GM19023 (cell line): Measurements from ENCODE around the gene CPB2.

ENCODE experiments used
- ATAC-seq: cut with Tn5 transposase; IDR thresholded peaks from one replicate; pipeline ENCODE4 v1.9.1; 2021; ENCODE audit warnings: mild to moderate bottlenecking, moderate library complexity; ENCODE audit not compliant: unreplicated experiment

The CPB2 gene

DNA sequence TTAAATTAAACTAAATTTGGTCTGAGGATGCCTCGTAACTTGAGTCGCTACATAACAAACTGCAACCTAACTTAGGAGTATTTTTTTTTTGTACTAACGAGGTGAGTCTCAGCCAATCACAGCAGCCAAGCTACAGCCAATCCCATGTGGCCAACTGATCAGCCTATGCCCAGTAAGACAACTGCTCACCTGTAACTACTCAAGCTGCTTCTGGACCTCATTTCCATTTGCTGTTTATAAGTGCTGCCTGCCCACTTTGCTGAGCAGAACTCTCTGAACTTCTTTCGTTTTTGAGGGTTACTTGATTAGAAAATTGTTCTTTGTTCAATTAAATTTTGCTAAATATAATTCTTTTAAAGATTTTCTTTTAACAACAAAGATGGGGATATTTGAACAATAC, 3.8 kb downstream of the CPB2 start:
- ATAC-seq, result no peak

DNA sequence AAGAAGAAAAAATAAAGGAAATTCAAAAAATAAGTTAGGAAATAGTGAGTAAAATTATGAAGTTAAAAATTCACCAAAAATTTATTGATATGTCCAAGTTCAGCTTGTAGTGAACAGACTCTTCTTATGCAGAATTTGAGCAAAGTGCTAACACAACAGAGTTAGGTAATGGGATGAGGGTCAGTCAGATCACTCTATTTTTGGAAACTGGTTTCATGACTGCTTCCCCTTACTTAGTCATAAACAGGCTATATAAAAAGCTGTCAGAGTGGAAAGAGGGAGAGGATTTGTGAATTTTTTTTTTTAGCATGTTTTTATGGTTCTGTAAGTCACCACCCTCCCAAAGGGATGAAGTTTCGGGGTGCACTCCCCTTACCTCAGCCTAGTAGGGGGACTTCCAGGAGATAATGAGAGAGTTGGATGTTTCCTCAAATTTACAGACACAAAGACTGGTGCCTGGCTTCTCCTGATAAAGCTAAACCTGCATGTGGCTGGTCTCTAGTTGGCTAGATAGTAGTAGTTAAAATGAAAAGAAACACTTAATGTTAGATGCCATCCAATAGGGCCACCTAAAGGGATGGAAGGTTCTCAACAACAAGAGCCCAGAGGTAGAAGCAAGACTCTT, 4.5 kb downstream of the CPB2 start:
- ATAC-seq, result no peak

DNA sequence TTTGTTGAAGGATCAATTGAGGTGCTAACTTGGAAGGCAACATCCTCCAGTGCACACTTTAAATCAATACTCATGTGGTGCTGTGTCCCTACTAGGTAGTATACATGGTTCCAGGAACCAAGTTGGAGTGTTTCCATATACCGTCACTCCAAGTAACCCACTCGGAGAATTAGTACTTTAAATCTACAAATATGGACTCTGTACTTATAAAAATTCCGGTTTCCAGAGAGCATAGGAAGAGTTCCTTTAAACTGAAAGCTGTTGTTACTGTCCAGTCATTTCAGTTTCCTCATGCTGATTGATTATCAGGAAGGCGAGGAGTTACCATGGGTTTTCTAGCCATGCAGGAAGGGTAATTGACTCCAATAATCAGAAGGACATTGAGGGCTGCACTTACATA, 7.2 kb downstream of the CPB2 start:
- ATAC-seq, result no peak

DNA sequence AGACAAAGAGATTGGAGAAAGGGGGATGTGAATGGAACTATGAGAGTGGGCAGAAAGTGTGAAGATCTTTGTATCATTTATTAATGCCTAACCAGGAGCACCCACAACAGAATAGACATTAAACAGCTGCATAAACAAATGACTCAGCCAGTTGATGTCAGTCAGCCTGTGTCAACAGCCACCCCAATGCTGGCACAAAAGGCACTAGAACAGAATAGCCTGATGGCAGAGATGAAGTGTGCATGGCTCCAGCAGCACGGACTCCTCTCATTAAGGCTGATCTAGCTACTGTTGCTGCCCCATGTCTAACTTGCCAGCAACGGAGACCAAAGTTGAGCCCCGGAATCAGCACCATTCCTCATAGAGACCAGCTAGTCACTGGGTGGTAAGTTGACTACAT, 7.8 kb downstream of the CPB2 start:
- ATAC-seq, result no peak

DNA sequence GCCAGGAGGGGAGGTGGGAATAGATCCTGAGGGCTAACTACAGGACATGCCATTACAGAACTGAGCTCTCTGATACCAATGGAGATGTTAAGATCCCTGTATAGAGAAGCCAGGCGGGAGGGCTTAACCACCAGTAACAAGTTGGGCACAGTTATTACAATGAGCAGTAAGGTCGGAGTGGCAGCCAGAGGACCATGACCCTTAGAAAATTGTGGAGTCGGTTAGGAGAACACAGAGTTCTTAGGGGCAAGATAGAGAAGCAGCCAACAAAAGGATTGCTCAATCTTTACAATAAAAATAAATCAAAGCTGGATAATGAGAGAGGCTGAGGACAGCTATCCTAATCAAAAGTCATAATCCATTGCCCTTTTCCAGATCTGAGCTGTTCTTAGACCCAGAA, 10.4 kb downstream of the CPB2 start:
- no peak for ATAC-seq

DNA sequence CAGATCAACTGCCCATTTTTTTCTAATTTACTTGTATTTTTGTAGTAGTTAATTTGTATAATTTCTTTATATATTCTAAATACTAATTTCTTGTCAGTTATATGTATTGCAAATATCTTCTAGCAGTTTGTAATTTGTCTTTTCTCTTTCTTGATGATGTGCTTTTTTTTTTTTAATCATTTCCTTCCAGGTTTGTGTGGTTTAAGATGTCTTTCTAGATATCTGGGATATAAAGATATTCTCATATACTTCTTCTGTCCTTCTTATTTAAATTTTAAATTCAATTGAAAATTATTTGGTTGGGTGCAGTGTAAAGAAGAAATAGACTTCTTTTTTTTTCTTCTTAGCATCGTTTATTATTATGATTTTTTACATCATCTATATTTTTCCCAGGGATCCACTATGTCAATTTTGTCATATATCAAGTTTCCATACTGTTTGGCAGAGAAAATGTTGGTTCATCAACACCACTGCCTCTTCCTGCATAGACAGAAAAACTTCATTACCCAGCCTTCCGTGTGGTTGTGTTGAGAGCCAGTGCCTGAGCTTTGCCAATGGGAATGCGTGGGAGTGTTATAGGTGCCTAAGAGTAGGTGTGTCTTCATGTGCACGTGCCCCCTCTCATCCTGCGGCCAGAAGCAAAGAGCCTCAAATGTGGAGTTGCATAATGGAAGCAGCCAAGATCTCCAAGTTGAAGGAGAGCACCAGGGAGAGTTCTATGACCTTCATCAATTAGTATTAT, 15.8 kb downstream of the CPB2 start:
- ATAC-seq, result no peak

DNA sequence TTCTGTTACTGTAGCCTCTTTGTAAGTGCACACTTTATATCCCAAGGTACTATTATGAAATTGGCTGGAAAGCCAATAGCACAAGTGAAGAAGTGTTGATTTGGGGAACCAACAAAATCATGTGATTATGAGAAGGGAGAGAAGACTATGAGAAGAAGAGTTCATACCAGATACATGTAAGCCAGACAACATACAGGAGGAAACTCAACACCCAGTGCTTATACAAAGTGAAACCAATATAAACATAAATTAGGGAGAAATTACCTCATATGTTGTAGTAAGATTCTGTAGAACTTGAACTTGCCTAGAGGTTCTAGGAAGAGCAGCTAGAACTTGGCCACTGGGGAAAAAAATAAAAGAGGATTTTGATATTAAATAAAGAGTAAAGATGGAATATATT, 17.4 kb downstream of the CPB2 start:
- no peak for ATAC-seq

DNA sequence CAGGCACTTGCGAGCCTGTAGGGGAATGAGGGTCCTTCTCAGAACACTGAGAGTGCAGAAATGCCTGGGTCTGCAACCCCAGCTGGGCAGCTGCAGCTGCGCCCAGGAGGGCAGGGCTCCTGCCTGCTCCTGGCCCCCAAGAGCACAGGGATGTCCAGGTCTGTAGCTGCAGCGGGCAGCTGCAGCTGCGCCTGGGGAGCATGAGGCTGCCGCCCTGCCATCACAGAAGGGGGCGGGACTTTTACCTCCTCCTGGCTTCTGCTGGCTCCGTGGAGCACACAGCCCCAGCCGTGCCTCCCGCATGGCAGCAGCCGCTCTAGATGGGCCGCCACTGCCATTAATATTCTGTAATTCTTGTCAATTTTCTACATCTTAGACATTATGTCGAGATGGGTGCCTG, 17.8 kb downstream of the CPB2 start:
- no peak for ATAC-seq

DNA sequence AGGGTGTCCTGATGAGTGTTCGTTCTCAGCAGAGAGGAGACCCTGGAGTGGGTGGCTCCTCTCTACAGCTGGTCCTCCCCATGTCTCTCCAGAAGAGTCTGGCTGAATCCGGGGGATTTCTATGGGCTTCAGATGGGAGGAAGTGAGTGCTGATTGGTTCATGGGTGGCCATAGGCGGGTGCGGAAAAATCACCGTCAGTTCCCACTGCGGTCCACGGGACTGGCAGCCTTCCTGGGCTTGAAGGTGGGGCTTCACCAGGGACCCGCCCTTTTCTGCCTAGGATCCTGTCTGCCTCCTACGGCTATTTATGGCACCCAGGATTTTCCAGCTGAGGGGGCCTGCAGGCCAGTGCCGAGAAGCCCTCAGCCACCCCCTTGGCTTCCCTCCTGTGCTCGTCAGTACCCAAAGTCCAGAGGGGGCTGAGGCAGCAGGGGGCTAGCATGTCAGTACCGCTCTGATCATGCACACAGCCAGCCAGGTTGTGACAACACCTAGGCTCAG, 18.4 kb downstream of the CPB2 start:
- ATAC-seq, result no peak

DNA sequence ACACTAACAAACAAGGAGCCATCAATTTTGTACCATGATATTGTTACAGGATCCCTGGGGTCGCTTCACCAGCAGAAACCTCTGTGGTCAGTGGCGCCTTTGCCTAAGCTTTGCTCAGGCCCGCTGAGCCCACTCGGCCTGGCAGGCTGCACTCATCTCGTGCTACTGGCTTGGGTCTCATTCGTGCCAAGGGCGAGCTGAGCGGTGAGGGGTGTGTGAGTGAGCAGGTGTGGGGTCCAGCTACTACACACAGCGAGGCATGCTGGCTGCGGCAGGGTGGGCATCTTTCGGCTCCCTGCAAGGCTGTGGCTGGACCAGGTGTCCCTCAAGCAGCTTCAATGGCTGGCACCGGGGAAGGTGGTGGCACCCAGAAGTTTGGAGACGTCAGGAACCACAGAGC, 19.1 kb downstream of the CPB2 start:
- no peak for ATAC-seq

DNA sequence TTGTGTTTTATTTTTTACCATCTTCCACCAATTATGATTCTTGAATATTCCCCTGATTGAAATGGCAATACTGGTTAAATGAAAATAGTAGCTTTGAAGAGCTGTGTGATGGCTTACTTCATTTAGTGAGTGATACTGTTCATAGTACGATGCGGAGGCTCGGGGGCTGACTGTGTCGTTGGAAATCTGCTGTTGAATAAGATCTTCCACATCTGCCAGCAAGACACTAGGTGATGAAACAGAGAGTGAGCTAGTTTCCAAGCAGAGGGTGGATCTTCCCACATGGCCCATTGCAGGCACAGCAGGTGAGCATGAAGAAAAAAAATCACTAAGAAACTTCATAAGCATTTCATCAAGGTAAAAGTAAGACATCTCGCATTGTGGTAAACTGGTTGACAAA, 22.5 kb downstream of the CPB2 start:
- ATAC-seq, result no peak

DNA sequence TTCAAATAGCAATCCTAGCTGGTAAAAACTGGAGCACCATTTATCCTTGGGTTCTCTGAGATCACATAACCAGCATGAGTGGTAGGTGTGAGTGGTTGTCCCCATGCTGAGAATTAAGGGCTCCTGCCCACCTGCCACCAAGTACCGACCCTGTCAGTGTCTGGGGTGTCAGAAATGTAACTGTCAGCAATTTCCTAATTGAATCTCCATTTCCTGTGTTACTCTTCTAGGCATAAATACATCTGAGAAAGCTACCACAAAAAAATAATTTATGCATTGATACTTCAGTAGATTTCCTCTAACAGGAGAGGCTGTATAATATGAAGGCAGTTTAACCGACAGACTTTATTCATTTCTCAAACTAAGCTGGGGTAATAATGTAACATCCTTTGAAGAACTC, 25.1 kb downstream of the CPB2 start:
- ATAC-seq, result no peak

DNA sequence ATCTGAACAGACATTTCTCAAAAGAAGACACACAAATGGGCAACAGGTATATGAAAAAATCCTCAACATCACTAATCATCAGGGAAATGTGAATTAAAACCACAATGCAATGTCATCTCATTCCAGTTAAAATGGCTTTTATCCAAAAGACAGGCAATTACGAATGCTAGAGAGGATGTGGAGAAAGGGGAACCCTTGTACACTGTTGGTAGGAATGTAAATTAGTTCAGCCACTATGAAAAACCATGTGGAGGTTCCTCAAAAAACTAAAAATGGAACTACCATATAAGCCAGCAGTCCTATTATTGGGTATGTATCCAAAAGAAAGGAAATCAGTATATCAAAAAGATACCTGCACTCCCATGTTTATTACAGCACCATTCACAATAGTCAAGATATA, 27.6 kb downstream of the CPB2 start:
- no peak for ATAC-seq

DNA sequence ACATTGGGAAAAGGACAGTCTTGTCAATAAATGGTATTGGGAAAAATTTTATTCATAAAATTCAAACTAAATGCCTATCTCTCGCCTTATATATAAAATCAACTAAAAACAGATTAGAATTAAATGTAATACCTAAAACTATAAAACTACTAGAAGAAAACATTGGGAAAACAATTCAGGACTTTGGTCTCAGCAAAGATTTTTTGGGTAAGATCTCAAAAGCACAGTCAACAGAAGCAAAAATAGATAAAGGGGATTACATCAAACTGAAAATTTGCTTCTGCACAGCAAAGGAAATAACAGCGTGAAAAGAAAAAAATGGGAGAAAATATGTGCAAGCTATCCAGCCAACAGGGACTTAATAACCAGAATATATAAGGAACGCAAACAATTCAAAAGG, 28.0 kb downstream of the CPB2 start:
- no peak for ATAC-seq

DNA sequence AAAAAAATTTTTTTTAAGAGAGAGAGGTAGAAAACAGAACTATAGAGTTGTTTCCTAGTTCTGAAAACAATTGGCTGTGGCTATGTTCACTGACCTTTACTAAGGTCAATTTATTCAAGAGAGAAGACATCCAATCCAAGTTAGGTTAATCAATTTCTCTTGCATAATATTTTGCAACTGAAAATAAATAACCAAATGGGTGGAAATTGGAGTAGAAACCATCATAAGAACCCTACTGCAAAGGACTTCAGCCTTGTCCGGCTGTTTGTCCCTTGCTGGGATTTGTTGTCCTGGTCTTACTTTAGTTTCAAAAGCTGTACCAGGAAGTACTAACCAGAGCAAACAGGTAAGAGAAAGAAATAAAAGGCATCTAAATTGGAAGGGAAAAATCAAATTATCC, 29.0 kb downstream of the CPB2 start:
- ATAC-seq, result no peak

DNA sequence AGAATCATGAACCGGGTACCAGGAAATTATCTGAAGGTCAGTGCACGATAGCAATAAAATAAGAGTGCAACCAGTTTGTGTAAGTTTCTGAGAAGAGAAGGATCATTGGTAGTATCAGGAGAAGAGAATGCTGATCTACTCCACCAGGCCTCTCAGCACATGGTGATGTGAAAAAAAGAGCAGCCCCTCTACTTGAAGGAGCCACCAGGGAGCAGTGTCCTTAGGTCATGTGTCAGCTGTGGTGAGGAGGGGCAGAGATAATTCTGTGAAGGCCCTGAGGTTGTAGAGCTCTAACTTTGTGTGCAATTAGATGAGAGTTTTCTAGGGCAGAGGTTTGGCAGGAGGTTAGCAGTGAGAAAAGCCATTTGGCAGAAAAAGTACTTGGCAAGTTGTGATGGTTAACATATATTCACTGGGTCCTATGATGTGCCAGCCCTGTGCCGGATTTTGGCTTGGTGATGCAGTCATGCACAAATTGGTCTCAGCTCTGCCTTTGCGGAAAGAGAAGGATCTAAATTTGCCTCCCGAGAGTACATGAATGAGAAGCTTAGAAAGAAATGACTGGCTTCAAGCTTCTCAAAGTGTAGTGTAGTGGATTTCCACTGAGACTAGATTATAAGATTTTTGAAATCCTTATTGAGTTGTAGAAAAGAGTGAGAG, 33.1 kb downstream of the CPB2 start:
- ATAC-seq, result peak; percentile 86

DNA sequence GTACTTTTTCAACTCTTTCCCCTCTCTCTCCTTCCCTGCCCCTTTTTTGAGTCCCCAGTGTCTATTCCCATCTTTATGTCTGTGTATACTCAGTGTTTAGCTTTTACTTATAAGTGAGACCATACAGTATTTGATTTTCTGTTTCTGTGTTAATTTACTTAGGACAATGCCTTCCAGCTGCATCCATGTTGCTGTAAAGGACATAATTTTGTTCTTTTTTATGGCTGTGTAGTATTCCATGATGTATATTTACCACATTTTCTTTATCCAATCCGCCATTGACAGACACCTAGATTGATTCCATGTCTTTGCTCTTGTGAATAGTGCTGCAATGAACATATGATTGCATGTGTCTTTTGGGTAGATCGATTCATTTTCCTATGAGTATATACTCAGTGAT, 41.5 kb downstream of the CPB2 start:
- no peak for ATAC-seq

DNA sequence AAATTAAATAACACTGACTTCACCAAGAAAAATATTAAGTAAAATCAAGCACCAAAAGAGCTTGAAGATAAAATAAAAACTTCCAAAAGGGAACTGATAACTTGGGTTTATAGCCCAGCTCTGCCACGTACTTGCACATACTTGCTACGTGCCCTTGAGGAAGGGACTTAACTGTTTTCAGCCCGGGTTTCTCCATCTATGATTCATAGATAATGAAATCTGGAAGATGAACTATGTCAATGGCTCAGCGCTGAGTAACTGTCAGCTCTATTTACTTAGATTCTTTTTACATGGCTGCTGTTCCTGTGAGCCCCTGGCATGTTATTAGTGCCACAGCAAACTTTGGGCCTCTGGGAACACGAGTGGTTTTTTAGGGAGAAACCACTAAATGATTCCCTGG, 42.6 kb downstream of the CPB2 start:
- ATAC-seq, result no peak

DNA sequence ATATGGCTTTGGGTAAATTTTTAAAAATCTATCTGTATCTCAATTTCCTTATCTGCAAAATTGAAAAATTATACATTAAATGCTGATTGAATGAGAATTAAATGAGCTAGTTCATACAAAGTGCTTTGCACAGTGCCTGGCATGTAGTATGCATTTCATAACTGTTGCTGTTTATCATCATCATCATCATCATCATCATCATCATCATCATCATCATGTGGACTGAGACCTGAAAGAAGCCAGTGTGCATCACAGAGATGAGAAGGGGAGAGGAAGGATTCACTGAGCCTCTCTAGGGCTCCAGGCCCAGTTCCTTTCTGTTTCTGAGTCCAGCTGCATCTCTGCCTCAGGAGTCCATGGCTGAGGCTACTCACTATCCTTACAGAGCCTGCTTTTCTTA, 45.4 kb downstream of the CPB2 start:
- no peak for ATAC-seq

DNA sequence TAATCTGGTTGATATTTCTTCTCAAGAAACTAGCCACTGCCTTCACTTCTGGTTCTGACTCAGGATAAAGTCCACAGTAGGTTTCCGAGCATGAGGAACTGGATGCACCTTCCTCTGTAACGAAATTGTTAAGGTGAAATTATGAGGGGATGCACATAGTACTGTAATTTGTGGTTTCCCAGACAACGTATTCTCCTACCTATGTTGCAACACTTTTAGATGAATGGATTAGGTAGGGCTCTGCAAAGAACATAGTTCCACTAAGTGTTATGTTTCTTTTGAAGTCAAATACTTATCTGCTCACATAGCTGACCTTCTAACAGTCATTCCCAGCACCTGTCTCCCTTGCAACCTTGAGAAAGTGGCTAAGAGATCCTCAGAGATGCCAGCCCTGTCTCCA, 46.6 kb downstream of the CPB2 start:
- ATAC-seq, result no peak

DNA sequence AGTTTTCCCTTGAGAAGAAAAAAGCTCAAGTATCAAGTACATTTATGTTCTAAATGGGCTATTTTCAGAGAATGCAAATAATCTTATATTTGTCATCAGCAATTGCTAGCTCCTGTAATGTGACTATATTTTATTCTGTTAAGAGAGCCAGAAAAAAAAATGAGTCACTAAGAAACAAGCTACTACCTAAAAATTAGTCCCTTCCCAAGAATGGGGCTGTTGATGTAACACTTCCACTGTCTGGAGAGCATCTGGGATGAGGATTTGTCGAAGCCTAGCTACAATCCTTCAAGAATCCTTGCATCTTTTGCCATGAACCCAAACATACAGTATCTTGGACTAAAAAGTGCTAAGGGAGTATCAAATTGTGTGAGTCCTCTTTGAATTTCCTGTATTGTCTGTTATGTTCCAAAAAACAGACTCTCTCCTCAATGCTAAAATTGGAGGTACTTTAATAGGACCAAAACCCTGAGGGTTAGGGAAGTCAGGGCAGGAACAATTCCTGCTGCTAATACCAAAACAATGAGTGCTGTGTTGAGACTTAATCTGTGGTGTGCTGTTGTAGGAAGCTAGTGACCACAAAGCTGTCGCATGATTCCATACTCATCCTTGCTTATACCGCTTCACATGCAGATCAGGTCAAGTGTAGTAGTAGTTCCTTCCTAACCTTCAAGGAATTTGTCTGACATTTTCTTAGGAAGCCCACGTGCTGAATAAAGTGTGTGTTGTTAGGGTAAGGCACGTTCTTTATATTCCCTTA, 47.4 kb downstream of the CPB2 start:
- ATAC-seq, result no peak
